Fibroblast of skin of right quadriceps (primary cell): ENCODE data around the gene ATP23.

Experiments
- DNase-seq: peaks from one replicate; pipeline ENCODE4 v3.0.0-alpha.2; 2013

Gene ATP23

DNA sequence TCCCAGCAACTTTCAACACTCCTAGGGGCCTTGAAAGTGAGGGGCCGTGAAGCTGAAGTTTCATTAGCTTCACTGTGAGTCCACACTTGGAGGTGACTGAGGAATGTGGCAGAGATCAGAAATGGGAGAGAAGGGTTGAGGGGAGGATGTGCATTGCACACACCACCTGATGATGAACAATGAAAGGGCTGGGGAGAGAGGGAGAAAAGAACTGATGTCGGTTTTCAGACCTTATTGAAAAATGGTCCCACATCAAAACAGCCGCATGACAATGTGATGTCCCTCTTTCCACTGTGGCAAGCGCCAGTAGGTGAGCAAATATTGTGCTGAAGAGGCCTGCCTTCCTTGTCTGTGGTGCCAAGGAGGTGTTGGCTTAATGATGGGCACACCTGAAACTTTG is 32.3 kb upstream of the ATP23 start:
- DNase-seq = no peak

DNA sequence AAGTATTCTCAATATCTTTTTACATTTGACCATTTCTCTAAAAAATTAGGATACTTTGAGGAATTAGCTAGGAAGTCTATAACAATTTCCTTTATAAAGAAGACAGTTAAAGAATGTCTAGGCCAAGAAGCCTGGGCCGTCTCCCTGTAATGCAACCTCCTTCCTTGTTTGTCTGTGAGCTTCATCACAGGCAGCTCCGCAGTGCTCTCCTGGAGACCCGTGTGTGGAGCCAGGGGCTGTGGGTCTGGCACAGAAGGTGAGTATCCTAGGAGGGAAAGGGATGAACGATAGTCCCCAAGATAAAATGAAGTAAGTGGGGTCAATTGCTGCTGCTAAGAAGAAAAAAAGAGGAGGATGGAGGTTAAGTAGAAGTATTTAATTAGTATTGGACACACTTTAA is 31.8 kb upstream of the ATP23 start:
- DNase-seq = no peak

DNA sequence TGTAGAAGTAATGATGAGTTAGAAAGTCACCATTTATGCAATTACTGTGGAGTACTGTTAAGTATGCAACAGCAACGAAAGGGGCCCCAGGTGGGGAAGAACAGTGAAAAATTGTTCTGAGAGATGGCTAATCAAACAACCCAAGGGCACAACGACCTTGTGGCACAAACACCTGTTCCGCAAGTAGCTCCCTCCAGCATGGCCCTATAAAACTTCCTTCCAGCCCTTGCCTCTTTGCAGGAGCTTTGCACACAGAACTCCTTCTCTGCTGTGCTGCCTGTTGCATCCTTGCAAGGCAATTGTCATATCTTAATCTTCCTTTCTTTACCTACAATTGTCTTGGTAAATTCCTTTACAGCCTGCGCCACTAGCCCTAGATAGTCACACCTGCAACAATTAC is 23.2 kb upstream of the ATP23 start:
- DNase-seq = no peak

DNA sequence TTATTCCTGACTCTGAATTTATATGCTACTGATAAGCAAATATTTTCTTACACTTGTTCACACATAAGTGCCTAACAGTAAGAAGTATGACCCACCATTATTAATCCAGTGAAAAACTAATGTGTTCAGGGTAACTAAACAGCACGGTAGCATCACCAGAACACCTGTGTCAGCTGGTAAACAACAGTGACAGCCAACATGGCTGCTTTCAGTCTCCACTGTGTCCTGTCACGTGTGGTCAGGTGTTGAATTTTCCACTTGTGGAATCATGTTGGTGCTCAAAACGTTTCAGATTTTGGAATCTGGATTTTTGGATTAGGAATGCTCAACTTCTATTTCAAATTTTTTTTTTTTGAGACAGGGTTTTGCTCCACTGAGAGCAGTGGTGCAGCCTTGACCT is 14.3 kb upstream of the ATP23 start:
- no peak for DNase-seq

DNA sequence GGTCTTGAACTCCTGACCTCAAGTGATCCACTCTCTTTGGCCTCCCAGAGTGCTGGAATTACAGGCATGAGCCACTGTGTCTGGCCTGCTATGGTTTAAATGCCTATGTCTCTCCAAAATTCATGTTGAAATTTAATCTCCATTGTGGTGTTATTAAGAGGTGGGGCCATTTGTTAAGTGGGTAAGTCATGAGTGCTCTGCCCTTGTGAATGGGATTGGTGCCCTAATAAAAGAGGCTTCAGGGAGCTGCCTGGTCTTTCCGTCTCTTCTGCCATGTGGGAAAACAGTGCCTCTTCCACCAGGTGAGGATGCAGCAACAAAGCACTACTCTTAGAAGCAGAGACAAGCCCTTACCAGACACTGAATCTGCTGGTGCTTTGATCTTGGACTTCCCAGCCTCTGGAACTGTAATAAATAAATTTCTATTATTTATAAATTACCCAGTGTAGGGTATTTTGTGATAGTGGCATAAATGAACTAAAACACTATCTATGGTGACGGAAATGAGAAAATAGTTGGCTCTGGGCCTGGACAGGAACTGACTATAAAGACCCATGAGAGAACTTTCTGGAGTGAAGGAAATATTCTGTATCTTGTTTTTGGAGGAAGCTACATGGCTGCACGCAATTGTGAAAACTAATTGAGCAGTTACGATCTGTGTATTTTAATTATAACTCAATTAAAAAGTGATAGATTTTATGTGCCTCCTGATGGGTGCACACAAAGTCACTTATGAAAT is 12.1 kb upstream of the ATP23 start:
- DNase-seq = no peak

DNA sequence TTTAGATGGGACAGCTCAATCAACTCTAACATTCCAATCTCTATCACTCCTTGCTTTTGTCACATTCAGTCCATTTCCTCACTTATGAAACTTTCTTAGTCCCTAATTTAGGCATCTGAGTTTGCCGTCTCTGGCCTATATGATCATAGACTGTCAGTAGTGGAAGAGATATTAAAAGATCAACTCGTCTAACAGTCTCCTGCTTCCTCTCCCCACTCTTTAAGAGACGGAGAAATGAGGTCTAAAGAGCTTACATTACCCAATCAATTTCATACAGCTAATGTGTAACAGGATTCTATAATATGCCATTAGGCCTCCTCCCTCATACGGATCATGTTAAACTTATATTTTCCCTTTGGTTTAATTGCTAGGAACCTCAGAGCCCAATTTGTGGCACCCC is 6.5 kb upstream of the ATP23 start:
- no peak for DNase-seq

DNA sequence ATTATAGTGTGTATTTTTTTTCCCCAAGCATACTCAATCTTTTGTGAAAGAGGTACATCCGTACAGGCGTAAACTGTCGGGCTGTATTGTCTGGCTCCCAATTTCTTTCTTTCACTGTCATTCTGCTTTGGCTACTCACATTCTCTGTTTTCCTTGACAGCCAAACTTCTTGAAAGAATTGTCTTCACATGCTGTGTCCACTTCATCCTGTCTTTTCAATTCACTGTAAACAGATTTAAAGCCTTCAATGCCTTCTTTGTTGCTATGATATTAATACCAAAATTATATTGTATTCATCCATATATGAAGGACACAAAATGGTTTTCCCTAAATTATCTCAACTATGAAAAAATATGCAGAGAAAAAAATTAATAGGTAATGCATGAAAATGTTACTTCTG is 6.0 kb upstream of the ATP23 start:
- DNase-seq = no peak

DNA sequence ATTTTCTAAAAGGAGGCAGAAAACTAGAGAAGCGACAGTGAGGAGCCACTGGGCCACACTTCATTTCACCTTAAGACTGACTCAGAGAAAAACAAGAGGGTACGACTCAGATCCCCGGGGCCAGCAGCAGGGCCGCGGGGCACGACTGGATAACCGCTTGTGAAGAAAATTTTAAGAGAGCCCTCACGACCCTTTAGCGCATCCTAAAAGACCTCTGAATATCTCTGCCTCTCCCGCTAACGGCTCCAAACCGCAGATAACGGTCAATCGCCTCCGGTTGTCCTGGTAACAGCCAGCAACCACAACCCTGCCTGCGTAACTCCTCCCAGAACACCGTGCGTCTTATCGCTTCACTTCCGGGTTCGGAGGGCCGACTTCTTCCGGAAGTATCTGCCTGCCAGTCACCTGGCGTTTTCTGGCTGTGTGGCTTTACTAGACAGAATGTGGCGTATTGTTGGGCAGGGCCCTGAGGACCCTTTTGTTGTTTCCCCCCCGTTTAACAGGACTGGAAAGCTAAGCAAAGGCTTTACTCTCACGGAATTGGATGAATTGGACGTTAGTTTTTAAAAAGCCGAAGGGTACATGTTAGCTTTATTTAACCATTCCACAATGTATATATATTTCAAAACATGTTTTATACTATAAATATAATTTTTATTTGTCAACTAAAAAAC is 5.4 kb upstream of the ATP23 start:
- DNase-seq = peak; percentile 92

DNA sequence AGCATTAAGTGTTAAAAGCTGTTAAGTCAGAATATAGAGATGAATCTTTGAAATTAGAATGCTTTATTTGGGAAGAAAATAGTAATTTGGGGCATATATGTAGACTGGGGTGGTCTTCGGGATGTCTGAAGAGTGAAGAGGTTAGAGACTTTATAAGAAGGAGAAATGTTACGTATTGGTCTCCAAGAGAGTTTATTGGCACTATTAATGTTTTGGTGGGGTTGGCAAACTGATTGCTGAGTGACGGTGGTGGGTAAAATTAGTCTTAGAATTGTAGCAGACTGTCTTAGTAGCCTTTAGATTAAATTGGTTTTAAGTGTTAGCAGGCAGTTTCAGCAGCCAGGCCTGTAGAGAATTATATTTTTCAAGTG is 4.9 kb upstream of the ATP23 start:
- no peak for DNase-seq

DNA sequence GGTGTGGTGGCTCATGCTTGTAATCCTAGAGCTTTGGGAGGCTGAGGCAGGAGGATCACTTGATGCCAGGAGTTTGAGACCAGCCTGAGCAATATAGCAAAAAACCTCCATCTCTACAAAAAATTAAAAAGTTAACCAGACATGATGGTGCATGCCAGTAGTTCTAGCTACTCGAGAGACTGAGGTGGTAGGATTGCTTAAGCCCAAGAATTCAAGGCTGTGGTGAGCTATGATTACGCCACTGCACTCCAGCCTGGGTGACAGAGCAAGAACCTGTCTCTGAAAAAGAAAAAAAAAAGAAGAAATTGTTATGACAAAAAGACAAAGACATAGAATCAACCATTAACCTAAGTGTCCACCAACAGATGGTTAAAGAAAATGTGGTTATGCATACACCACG is 2.1 kb upstream of the ATP23 start:
- DNase-seq = no peak

DNA sequence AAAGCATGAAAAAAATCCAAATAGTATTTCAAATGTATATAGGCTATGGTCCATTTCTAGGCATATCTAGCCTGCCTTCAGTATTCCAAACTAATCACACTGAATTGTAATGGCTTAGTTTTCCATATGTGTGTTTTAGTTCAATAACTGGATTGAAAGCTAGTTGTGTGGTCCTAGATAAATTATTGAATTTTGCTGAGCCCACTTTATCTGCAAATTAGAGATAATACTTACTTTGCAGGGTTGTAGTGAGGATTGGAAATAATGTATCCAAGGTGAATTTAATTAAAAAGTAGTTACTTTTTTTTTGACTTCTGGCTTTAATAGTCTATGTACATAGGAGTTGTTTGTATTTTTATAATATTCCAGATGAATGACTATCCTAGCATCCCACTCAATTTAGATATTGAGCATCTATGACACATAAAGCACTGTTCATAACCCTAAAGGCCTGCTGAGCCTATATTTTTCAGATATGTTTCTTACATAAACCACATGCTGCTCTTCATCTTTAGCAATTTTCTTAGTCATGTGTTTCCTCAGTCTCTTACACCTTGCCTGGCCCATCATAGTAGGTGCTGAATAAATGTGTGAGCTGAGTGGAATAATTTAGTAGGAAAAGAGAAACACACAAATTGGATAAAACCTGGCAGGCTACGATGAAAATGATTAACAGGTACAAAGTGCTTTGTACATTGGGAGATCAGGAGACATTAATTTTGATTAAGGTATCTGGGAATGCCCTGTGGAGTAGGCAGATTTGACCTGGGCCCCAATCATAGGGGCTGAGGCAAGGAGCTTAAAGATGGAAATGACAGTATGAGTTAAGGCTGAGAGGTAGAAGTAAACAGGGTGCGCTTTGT is 1.1 kb upstream of the ATP23 start:
- no peak for DNase-seq

DNA sequence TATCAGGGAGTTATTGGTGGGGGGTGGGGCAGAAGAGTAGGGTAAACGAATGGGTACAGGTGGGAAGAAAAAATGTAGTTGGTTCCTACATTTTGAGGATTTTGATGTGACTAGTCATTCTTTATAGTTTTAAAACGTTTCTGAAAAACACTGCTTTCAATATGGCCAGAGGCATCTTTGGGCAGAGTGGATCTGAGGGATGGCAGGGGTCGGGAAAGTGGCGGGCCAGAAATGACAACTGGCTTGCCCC is 527 bp upstream of the ATP23 start:
- DNase-seq = no peak

DNA sequence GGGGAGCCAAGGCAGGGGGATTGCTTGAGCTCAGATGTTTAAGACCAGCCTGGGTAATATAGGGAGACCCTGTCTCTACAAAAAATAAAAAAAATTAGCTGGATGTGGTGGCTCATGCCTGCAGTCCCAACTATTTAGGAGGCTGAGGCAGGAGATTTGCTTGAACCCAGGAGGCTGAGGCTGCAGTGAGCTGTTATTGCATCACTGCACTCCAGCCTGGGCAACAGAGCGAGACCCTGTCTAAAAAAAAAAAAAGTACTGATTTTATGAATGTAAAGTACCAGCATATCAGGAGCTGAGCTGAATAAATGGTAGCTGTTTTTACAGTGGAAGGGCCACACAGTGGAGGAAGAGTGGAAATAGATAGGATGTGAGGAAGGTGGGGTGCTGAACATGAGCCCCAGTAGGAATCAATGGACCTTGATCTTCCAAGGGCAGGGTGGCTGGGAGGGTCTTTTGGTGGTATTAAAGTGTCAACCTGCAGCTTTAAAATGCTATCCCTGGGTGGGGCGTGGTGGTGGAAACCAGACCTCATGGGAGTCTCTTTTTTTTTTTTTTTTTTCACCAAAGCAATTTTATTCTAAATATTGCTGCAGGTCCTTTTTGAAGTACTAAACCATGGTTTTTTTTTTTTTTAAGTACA is 2.2 kb downstream of the ATP23 start:
- DNase-seq = no peak

DNA sequence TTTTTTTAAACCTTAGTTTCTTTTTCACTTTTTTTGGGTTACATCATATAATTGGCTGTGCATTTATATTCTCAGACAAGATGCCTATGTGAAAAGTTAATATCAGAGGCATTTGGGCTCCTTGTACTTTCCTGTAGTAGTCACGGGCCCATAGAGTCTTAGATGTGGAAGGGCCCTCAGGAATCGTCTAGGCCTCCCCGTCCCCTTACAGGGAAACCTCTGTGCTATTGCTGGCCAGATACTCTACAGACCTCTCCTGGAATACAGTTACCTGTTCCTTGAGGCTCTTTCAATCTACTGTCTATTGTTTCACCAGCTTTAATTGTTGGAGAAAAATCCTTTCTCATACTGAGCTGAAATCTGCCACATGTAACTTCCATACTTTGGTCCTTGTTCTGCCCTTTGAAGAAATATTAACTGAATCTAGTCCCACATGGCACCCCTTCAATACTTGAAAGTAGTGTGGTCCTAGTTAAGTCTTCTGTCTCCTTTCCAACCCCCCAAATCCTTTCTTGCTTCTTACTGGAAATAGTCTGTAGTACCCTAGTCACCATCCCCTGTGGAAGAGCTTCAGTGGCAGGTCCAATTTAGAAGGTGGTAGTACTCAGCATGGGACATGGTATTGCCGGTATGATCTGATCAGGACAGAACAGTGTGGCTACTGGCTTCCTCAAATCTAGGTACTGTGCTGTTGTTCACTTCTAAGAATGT is 3.1 kb downstream of the ATP23 start:
- DNase-seq = no peak

DNA sequence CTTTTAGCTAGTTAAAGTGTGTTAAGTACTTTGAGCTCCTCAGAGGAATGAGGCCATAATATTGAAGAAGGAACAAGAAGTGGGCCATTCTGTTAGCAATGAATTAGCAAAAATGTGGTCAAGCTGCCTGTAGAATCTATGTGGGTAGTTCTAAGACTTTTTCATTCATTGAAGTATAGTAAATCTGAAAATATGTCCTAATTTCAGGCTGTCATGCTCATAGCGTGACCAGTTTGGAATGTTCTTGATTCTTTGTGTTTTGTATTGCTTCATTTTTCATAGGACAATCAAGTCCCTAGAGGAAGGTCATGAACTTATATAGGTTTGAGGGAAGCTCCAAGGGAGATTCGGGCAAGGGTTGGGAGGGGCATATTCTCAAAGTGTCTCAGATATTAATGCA is 11.4 kb downstream of the ATP23 start:
- DNase-seq = no peak

DNA sequence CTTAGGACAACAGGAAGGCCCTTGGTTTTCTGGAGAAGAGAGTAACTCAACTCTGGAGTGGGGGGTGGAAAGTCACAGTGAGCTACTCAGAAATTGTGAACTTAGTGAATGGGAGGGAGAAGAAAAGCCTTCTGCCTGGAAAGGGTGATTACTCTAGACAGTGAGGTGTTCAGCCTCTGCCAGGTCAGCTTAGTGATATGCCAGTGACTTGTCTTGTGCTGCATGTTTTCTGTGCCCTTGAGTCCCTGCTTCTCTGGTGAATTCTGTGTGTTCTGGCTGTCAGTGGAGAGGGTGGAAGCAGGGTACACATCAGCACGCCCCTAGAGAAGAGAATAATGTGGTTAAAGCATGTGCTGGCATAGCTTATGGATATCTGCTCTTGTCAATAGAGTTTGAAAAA is 13.4 kb downstream of the ATP23 start:
- DNase-seq = no peak

DNA sequence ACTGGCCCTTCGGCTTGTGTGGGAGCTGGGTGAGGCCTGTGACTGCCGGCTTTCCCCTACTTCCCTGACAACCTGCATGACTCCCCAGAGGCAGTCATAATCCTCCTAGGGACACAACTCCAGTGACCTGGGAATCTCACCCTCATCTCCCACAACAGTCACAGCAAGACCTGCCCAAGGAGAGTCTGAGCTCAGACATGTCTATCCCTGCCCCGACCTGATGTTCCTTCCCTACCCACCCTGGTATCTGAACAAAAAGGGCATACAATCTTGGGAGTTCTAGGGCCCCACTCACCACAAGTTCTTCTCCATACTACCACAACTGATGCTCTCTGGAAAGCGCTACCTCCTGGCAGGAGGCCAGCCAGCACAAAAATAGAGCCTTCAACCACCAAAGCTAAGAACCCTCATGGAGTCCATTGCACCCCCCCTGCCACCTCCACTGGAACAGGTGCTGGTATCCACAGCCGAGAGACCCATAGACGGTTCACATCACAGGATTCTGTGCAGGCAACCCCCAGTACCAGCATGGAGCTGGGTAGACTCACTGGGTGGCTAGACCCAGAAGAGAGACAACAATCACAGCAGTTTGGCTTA is 16.8 kb downstream of the ATP23 start:
- no peak for DNase-seq

DNA sequence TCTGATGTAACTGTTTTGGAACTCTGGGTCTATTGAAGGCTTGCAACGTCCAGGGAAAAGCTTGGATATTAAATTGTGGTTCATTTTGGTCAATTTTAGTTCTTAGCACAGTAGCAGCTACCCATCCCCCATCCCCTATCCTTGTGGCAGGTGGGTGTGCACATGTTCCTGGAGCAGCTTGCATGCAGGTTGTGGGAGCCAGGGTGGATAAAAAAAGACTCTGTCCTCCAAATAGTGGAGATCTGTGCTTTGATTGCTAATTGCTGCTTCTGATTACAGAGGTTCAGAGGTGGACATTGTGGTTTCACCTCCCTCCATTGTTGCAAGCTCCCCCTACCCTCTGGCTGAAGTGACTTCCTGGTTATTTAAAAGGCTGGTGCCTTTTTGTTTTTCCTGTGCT is 23.1 kb downstream of the ATP23 start:
- no peak for DNase-seq

DNA sequence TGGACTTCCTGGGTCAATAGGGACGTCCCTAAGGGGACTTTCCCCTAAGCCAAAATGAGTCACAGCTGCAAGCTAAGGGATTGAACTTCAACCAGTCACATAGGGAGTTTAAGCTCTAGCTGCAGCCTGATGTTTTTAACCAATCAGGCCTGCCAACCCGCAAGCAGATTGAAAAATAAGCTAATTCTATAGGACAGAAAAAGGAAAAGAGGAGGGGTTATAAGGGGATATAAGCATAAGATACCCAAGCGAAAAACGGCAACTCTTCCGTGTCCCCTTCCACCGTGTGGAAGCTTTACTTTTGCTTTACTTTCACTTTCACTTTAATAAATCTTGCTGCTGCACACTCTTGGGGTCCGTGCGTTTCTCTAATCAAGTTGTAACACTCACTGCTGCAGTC is 24.4 kb downstream of the ATP23 start:
- DNase-seq = no peak

DNA sequence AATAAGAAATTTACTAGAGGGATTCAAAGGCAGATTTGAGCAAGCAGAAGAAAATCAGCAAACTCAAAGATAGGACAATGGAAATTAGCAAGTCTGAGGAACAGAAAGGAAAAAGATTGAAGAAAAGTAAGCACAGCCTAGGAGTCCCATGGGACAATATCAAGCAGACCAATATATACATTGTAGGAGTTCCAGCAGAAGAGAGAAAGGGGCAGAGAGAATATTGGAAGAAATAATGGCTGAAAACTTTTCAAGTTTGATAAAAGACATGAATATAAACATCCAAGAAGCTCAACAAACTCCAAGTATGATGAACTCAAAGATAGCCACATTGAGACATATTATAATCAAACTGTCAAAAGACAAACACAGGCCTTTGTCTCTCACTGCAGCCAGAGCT is 25.2 kb downstream of the ATP23 start:
- DNase-seq = no peak

DNA sequence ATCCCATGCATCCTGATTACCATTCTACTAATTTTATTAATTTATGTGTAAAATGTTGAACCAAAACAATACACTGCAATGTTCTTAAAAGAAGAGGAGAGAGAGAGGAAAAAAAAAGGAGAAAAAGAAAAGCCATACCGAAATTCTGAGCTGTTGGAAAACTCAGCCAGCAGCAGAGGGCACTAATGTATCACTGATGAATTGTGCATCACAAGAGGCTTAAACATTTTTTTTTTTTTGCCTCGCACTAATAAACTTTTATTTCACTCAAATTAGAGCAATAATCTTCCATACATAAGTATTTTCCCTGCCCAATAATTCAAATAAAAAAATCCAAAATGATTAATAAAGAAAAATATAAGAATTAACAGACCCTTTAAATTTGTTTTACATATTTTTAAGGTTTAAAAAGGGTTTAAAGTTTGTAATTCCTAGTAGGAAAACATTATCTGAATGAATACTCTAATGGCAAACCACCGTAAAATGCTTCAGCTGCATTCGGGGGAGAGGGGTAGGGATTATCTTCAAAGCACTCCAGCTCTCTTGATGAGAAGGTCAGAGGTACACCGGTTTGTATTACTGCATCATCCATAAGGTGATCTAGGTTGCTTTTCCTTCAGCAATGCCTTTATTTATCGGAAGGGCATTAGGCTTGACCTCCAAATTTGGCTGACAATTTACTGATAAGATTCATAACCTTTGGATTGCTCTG is 41.9 kb downstream of the ATP23 start:
- DNase-seq = peak; percentile 62

DNA sequence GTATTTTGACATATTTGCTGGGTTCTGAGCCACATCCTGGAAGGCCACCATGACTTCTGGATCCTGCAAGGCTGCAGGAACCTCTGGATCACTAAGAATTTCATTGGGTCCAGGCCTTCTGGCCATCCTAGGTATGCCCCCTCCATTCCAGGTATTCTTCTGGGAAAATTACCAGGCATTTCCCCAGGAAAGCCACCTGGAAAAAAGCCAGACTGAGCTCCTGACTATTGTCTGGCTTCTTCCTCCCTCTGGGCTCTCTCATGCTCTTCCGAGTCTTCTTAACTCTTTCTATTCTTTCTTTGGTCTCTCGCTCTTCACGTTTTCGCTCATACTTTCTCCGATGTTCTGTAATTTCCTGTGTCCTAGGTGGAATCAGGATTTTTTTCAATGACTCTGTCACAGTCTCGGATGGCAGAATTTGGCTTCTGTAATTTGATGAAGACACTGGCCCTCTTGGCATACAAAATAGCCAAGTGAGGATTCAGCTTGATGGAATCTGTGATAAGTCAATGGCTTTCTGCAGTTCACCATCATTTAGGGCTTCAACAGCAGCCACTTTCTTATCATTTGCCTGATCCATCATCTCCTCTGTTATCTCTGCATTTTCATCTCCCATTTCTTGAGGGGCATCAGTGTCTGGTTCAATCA is 42.6 kb downstream of the ATP23 start:
- DNase-seq = peak; percentile 6
